Measurements from ENCODE around the gene CBLB.
"Not testable (repeated sequence)": the region's sequence is repeated elsewhere in the genome, so short reads cannot be mapped to it uniquely, and the experiment has no call there.

The CBLB gene

GRCh38 chr3:105822171-105823123 lies 46.4 kb downstream of the CBLB start:
- DNase-seq (ENCODE audit: low read depth in 1 of 2, low spot score in 1 of 2), result no peak

- DNase-seq (ENCODE audit: low read depth in 1 of 2, low spot score in 1 of 2), result no peak
Measured at GRCh38 chr3:105821433-105821832, 47.4 kb downstream of the CBLB start.

- no peak for DNase-seq (ENCODE audit: low read depth in 1 of 2, low spot score in 1 of 2)
Measured at GRCh38 chr3:105816833-105817232, 52.0 kb downstream of the CBLB start.

GRCh38 chr3:105815331-105815730 lies 53.5 kb downstream of the CBLB start:
- not testable (repeated sequence) for DNase-seq (ENCODE audit: low read depth in 1 of 2, low spot score in 1 of 2)

GRCh38 chr3:105813710-105814109 lies 55.1 kb downstream of the CBLB start:
- no peak for DNase-seq (ENCODE audit: low read depth in 1 of 2, low spot score in 1 of 2)

- DNase-seq (ENCODE audit: low read depth in 1 of 2, low spot score in 1 of 2), result no peak
Measured at GRCh38 chr3:105812194-105812586, 56.6 kb downstream of the CBLB start.

- no peak for DNase-seq (ENCODE audit: low read depth in 1 of 2, low spot score in 1 of 2)
Measured at GRCh38 chr3:105811518-105812193, 57.2 kb downstream of the CBLB start.

GRCh38 chr3:105809208-105809888 lies 59.5 kb downstream of the CBLB start:
- DNase-seq (ENCODE audit: low read depth in 1 of 2, low spot score in 1 of 2), result no peak

- no peak for DNase-seq (ENCODE audit: low read depth in 1 of 2, low spot score in 1 of 2)
Measured at GRCh38 chr3:105807701-105808100, 61.1 kb downstream of the CBLB start.

- DNase-seq (ENCODE audit: low read depth in 1 of 2, low spot score in 1 of 2), result no peak
Measured at GRCh38 chr3:105807146-105807545, 61.7 kb downstream of the CBLB start.

GRCh38 chr3:105806359-105806758 lies 62.5 kb downstream of the CBLB start:
- DNase-seq (ENCODE audit: low read depth in 1 of 2, low spot score in 1 of 2), result no peak

GRCh38 chr3:105805404-105805803 lies 63.4 kb downstream of the CBLB start:
- no peak for DNase-seq (ENCODE audit: low read depth in 1 of 2, low spot score in 1 of 2)

- no peak for DNase-seq (ENCODE audit: low read depth in 1 of 2, low spot score in 1 of 2)
Measured at GRCh38 chr3:105802118-105802706, 66.6 kb downstream of the CBLB start.

GRCh38 chr3:105801397-105801796 lies 67.4 kb downstream of the CBLB start:
- no peak for DNase-seq (ENCODE audit: low read depth in 1 of 2, low spot score in 1 of 2)

- DNase-seq (ENCODE audit: low read depth in 1 of 2, low spot score in 1 of 2), result no peak
Measured at GRCh38 chr3:105800320-105800719, 68.5 kb downstream of the CBLB start.

GRCh38 chr3:105799286-105799685 lies 69.5 kb downstream of the CBLB start:
- DNase-seq (ENCODE audit: low read depth in 1 of 2, low spot score in 1 of 2), result no peak

- no peak for DNase-seq (ENCODE audit: low read depth in 1 of 2, low spot score in 1 of 2)
Measured at GRCh38 chr3:105798381-105798934, 70.4 kb downstream of the CBLB start.

GRCh38 chr3:105793040-105793439 lies 75.8 kb downstream of the CBLB start:
- no peak for DNase-seq (ENCODE audit: low read depth in 1 of 2, low spot score in 1 of 2)

GRCh38 chr3:105791919-105792786 lies 76.7 kb downstream of the CBLB start:
- DNase-seq (ENCODE audit: low read depth in 1 of 2, low spot score in 1 of 2), result no peak

- no peak for DNase-seq (ENCODE audit: low read depth in 1 of 2, low spot score in 1 of 2)
Measured at GRCh38 chr3:105791131-105791530, 77.7 kb downstream of the CBLB start.

All from activated CD4-positive, alpha-beta T cell treated with anti-CD3 and anti-CD28 coated beads, Interleukin-2, amount 50 U/mL, for 24 hours (primary cell).